ENCODE data around the gene UBIAD1. TPM values are rescaled to one million over a fixed set of nuclear protein-coding genes. Genes with fewer than 3 reads are reported as not detected.

UBIAD1 gene
- total and polyA plus RNA-seq, 10 of the 15 experiments (the other 5 are each of a cell fraction or from before 2014, with no cell fraction given), result 4.5 to 23.8 (median 16.0) TPM

DNA sequence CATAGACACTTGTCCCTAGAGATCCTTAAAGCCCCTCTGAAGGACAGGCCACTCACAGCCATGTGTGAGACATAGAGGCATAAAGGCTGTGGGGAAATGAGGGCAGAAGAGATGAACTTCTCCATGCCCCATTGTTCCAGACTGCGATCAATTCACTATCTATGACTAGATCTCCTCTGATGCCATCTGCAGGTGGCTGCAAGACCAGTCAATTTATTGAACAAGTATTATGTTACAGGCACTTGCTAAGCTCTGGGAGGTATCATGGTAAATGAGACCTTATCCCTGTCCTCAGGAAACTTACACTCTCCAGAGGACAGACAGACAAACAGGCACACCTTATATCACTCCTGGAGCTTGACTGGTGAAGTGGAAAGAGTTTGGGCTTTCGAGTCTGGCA, 22.9 kb downstream of the UBIAD1 start:
- H3K4me1 ChIP-seq (ENCODE audit: control insufficient read depth, insufficient read depth, low read length), result no peaks in the 10 kb centered on the region
- POLR2A ChIA-PET, result no interaction called here
- no peaks in the 10 kb centered on the region for H3K9me3 ChIP-seq (replicated peaks; ENCODE audit: control insufficient read depth, insufficient read depth, low read length)
- H4K20me1 ChIP-seq (ENCODE audit: control insufficient read depth, insufficient read depth), result no peaks in the 10 kb centered on the region
- CTCF ChIA-PET, result no interaction called here
- no peak overlapping the region for H2AFZ ChIP-seq (ENCODE audit: control insufficient read depth, low read depth, low read length)
- BruUV-seq (replicated peaks), result no TSS peak
- no peak overlapping the region for H3K27ac ChIP-seq (ENCODE audit: control insufficient read depth, insufficient read depth)
- H3K79me2 ChIP-seq (ENCODE audit: control insufficient read depth, insufficient read depth, low read length), result no peaks in the 10 kb centered on the region
- H3K27me3 ChIP-seq (replicated peaks in 1 of 2; ENCODE audit: control insufficient read depth in 2 of 2, insufficient read depth in 2 of 2, low read length in 1 of 2), result no peaks in the 10 kb centered on the region
- RAD21 ChIA-PET (ENCODE audit: unreplicated experiment), result no interaction called here
- no peak overlapping the region for H3K9ac ChIP-seq (ENCODE audit: control insufficient read depth, insufficient read depth, low read length)
- no peak overlapping the region for H3K4me3 ChIP-seq
- no peak for ATAC-seq
- peaks cover 0 to 6% of the 10 kb centered on the region in 2 experiments; a peak in 2 of 4 replicates for H3K36me3 ChIP-seq (ENCODE audit: control insufficient read depth in 2 of 2, insufficient read depth in 2 of 2, low read length in 1 of 2)
- intact Hi-C loops (cut with micrococcal nuclease; ENCODE audit: unreplicated experiment), result no loop called here
- 98% methylated on average over 2 of the region's 2 CpGs for WGBS (ENCODE audit: insufficient coverage, insufficient replicate concordance, low lambda C conversion rate, missing lambda C conversion rate)
- no peak overlapping the region for H3K4me2 ChIP-seq (ENCODE audit: control insufficient read depth, insufficient read depth)
- no peak for DNase-seq (ENCODE audit: low read depth, low spot score)
- FAIRE-seq, result no peak
- in situ Hi-C loops (cut with MboI), result no loop called here
- SMC1A ChIA-PET (ENCODE audit: uncharacterized antibody, unreplicated experiment), result interaction anchor here (1.1 kb wide), 1 partner anchor 54 kb away, joined by 3 read pairs; no protein-coding TSS in a partner anchor
- TF ChIP-seq EGR1 (IDR thresholded peaks at IDR 0.05; ENCODE audit: borderline replicate concordance in 1 of 2, low read depth in 2 of 2, low read length in 2 of 2) (no peak), ZBTB40 (IDR thresholded peaks at IDR 0.05; ENCODE audit: borderline replicate concordance) (no peak), POU2F2 (IDR thresholded peaks at IDR 0.05; ENCODE audit: borderline replicate concordance, low read depth, low read length) (no peak), E2F8 (IDR thresholded peaks at IDR 0.05; ENCODE audit: low read depth, partially characterized antibody) (no peak), MXI1 (IDR thresholded peaks at IDR 0.05; ENCODE audit: low read depth, low read length) (no peak), CUX1 (IDR thresholded peaks at IDR 0.05; ENCODE audit: insufficient replicate concordance, low read depth, low read length) (no peak), ZNF207 (IDR thresholded peaks at IDR 0.05; ENCODE audit: borderline replicate concordance) (no peak)

Data from GM12878 (cell line).